Psoas muscle (tissue), 8 donors: Measurements from ENCODE around the gene ATP6V1F. TPM values are rescaled to one million over a fixed set of nuclear protein-coding genes. Genes with fewer than 3 reads are reported as not detected.
A peak's percentile ranks its signal among the peaks of the same experiment; 100 is the strongest.

Experiments used
- ATAC-seq, 4 donors: fragments of 200-7000 bp; cut with Tn5 transposase; one replicate each; pipeline ENCODE4 v1.9.1; 2020; ENCODE audit warnings: moderate library complexity in 3 of 4, mild to moderate bottlenecking in 2 of 4
- DNase-seq, 2 donors: peaks; one replicate each; pipeline ENCODE4 v3.0.0-alpha.2; 2020
- H3K27ac ChIP-seq: fragments of 200-600 bp; one replicate; pipeline ENCODE4 v1.8.0; 2022
- H3K27me3 ChIP-seq, 3 donors: fragments of 200-600 bp in 1 of 3; one replicate each; pipeline versions ENCODE4 v1.6.1 to v1.8.0; 2013 to 2022; ENCODE audit warnings: low read length in 2 of 3, mild to moderate bottlenecking in 2 of 3, moderate library complexity in 1 of 3; ENCODE audit not compliant: insufficient read depth in 3 of 3
- H3K36me3 ChIP-seq, 2 donors: fragments of 200-600 bp in 1 of 2; one replicate each; pipeline versions ENCODE4 v1.6.1 to v1.8.0; 2013 to 2022; ENCODE audit warnings: low read depth in 1 of 2, mild to moderate bottlenecking in 1 of 2, moderate library complexity in 1 of 2; ENCODE audit not compliant: insufficient read depth in 1 of 2
- H3K4me1 ChIP-seq: fragments of 200-600 bp; one replicate; pipeline ENCODE4 v1.8.0; 2022
- H3K4me3 ChIP-seq: fragments of 200-600 bp; one replicate; pipeline ENCODE4 v1.8.0; 2022; ENCODE audit warnings: mild to moderate bottlenecking
- H3K9me3 ChIP-seq: fragments of 200-600 bp; one replicate; pipeline ENCODE4 v1.8.0; 2022
- whole genome bisulfite sequencing, 3 donors: extraction: QIAGEN DNeasy Blood & Tissue Kit; methylation state at CpG; one replicate each; pipeline versions ENCODE4 v1.1.6 to v1.1.7; 2013; 5-methylcytosine and 5-hydroxymethylcytosine counted together
- intact Hi-C, 2 donors: fragments of 100-400 bp; cut with DNase I; formaldehyde crosslinking; loops; one replicate each; pipeline versions ENCODE4 v1.11.0 to v1.14.2; 2022
- polyA plus RNA-seq, 3 donors: library from polyadenylated mRNA; stranded (reverse); fragments of 200-250 nt; gene quantifications; one replicate each; pipeline ENCODE4 v1.2.3, GENCODE V29; 2013
- total RNA-seq, 4 donors: library from RNA; stranded (reverse); fragmentation: NEBNext Ultra II Directional in 2 of 4; extraction: Animal tissue kit (Norgen Biotek cat#: 25700) in 2 of 4; gene quantifications; one replicate each; pipeline versions ENCODE4 v1.2.1 to v1.2.4, GENCODE V29; 2021 to 2023
- TF ChIP-seq, protein P1 (sequence below): fragments of 200-600 bp; IDR thresholded peaks from one replicate; pipeline ENCODE4 v1.8.0; 2022; ENCODE audit warnings: antibody characterized with exemption
- donor health status: healthy with polysubstance abuse.
- donor health status: DM: no; HTN: no; CAD: no; lungs with moderate emphysema.
- donor health status: Bipolar disorder and iron deficiency.
- donor health status: healthy.
- donor health status: DM: yes; HTN: yes; CAD: no.
- donor health status: DM: no; HTN: no; CAD: no.
- donor health status: DM: no; HTN: no; CAD: no.
- donor health status: DM: yes; HTN: yes; CAD: no.

Gene ATP6V1F
- total and polyA plus RNA-seq, 7 donors: 103 to 210 (median 143) TPM

DNA sequence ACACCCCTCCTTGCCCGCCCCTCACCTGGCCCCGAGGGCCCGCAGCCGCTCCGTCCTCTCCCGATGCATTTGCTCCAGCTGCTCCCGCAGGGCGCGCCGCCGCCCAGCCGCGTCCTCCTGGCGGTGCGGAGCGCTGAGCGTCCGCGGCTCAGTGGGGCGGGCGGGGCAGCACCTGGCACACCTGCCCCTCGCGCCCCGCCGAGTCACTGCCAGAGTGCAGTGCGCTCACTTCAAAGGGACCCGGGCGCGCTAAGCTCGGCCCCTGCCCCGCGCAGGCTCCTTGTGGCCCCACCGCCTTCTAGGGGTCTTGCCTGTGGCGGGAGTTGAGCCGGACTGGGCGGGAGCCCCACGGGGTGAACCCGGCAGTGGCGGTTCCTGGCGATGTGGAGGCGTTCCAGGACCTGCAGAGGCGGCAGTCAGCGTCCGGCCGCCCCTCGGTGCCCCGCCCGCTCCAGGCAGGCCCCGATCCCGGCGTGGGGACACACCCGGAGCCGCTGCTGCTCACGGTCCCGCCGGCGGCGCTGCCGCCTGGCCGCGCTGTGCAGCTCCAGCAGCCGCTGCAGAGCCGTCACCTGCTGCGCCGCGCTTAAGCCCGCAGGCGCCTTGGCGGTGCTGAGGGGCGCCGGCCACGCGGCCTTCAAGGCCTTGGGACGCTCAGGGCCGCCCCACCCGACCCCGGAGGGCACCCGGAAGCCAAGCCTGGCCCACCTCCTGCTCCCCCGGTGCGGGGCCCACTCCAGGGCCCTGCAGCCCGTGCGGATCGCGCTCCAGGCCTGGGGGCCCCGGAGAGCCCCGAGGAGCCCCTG lies 6.7 kb downstream of the ATP6V1F start:
- Histone ChIP-seq H3K36me3 (peaks cover 0 to 8% of the 10 kb centered on the region in 2 donors), H3K4me3 (peak overlapping the region; percentile 73), H3K4me1 (peaks cover 8% of the 10 kb centered on the region), H3K27me3 (no peaks in the 10 kb centered on the region), H3K27ac (peak overlapping the region; percentile 42), H3K9me3 (no peaks in the 10 kb centered on the region)
- intact Hi-C loops: no loop called here
- TF ChIP-seq, protein P1, sequence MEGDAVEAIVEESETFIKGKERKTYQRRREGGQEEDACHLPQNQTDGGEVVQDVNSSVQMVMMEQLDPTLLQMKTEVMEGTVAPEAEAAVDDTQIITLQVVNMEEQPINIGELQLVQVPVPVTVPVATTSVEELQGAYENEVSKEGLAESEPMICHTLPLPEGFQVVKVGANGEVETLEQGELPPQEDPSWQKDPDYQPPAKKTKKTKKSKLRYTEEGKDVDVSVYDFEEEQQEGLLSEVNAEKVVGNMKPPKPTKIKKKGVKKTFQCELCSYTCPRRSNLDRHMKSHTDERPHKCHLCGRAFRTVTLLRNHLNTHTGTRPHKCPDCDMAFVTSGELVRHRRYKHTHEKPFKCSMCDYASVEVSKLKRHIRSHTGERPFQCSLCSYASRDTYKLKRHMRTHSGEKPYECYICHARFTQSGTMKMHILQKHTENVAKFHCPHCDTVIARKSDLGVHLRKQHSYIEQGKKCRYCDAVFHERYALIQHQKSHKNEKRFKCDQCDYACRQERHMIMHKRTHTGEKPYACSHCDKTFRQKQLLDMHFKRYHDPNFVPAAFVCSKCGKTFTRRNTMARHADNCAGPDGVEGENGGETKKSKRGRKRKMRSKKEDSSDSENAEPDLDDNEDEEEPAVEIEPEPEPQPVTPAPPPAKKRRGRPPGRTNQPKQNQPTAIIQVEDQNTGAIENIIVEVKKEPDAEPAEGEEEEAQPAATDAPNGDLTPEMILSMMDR: no peak
- ATAC-seq (peak; percentile 9 to 41 (median 20)), DNase-seq (peak; percentile 70 to 85)
- 0 to 1% (median 1%) methylated on average over 47 to 86 of the region's 86 CpGs for WGBS, 3 donors

DNA sequence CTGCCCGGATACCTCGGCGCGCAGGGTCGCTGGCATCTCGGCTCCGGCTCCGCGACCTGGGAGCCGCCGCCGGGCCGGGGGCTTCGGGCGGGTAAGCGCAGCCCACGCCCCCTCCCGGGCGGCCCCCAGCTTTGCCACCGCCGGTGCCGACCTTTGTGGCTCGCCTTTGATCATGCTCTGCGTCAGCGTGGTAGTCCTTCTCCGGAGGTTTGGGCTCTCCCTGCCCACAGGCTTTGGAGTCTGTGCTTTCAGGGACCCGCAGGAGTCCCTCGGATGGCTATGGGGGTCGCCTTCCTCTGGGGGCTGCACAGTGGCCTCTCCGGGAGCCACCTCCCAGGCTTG lies 7.3 kb downstream of the ATP6V1F start:
- TF ChIP-seq, protein P1: no peak
- Histone ChIP-seq H3K4me1 (peaks cover 8% of the 10 kb centered on the region), H3K27me3 (no peaks in the 10 kb centered on the region), H3K4me3 (peak overlapping the region; percentile 73), H3K9me3 (no peaks in the 10 kb centered on the region), H3K36me3 (peaks cover 0 to 5% of the 10 kb centered on the region in 2 donors), H3K27ac (peak overlapping the region; percentile 42)
- WGBS, 3 donors: 12 to 17% (median 12%) methylated on average over 24 to 30 of the region's 30 CpGs
- intact Hi-C loops: no loop called here
- peak in 2 of 4 donors; percentile 0 to 1 for ATAC-seq
- peak in 1 of 2 donors; percentile 66 for DNase-seq

DNA sequence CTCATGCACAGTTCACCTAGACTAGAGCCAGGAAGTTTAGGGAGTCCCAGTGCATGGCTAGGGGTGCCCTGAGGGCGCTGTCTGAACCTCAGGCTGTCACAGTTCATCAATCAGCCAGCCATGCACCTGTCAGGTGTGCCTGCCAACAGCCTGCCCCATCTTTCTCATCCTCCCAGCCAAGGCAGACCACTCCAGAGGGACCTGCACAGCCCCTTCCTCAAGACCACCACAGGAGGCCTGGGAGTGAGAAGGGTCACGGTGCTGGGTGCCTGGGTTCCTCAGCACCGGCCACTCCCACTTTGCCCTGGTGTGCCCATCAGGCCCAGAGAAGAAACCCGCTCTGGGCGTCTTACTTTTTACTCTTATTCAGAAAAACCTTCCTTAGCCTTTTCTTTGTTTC lies 8.4 kb downstream of the ATP6V1F start:
- ATAC-seq: no peak
- WGBS, 3 donors: 94 to 97% (median 95%) methylated on average over 5 of the region's 5 CpGs
- Histone ChIP-seq H3K4me3 (no peak overlapping the region), H3K9me3 (no peaks in the 10 kb centered on the region), H3K4me1 (peaks cover 8% of the 10 kb centered on the region), H3K27ac (no peak overlapping the region), H3K36me3 (no peaks in the 10 kb centered on the region), H3K27me3 (no peaks in the 10 kb centered on the region)
- TF ChIP-seq, protein P1: no peak
- peak in 1 of 2 donors; percentile 60 for DNase-seq
- intact Hi-C loops: no loop called here

DNA sequence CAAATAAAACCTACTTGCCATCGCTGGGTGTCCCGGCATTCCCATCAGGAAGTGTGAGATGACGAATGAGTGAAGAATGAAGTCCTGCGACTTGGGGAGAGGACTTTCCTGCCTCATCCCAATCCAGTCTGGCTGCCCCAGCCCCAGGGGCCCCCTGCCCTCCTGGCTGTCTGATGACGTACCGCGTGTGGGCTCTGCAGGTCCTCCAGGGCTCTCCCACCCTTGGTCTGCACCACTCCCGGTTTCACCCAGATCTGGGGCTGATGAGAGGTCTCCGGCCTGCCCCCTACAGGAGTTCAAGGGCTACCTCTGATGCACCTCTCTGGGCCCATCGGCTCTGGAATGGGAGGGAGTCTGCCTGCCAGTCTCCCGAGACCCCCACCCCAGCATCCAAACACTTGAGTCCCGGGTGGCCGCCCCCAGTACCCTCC lies 9.8 kb downstream of the ATP6V1F start:
- Histone ChIP-seq H3K36me3 (no peaks in the 10 kb centered on the region), H3K4me1 (peaks cover 8% of the 10 kb centered on the region), H3K4me3 (no peak overlapping the region), H3K27me3 (no peaks in the 10 kb centered on the region), H3K27ac (peak overlapping the region; percentile 30), H3K9me3 (no peaks in the 10 kb centered on the region)
- DNase-seq (peak in 1 of 2 donors; percentile 70), ATAC-seq (peak in 2 of 4 donors; percentile 1 to 2)
- TF ChIP-seq, protein P1: no peak
- 68 to 74% (median 71%) methylated on average over 13 of the region's 13 CpGs for WGBS, 3 donors
- intact Hi-C loops: no loop called here
